Loucy (cell line): ENCODE data around the gene MAMLD1.

ENCODE experiments used
- H2AFZ ChIP-seq: fragments of 200-600 bp; sonication (generic); 2 replicates; pipeline ENCODE4 v1.6.0; 2016; ENCODE audit warnings: antibody characterized with exemption, mild to moderate bottlenecking, low read length, moderate library complexity
- H3F3A ChIP-seq: fragments of 200-600 bp; 2 replicates; pipeline ENCODE4 v1.6.0; 2016; ENCODE audit warnings: antibody characterized with exemption, low read depth, mild to moderate bottlenecking
- H3K27me3 ChIP-seq: fragments of 200-600 bp; sonication (generic); 2 replicates; pipeline ENCODE4 v1.6.1; 2014; ENCODE audit warnings: low read length, mild to moderate bottlenecking; ENCODE audit not compliant: insufficient read depth, poor library complexity, severe bottlenecking
- H3K36me3 ChIP-seq: fragments of 200-600 bp; sonication (generic); 2 replicates; pipeline ENCODE4 v1.6.1; 2016; ENCODE audit warnings: low read length; ENCODE audit not compliant: insufficient read depth
- H3K4me1 ChIP-seq: fragments of 200-600 bp; sonication (generic); 2 replicates; pipeline ENCODE4 v1.5.1; 2014; ENCODE audit warnings: low read length, mild to moderate bottlenecking; ENCODE audit not compliant: insufficient read depth, poor library complexity, severe bottlenecking
- H3K4me2 ChIP-seq: fragments of 200-600 bp; sonication (generic); 2 replicates; pipeline ENCODE4 v1.6.0; 2014; ENCODE audit warnings: antibody characterized with exemption, low read length, low read depth, mild to moderate bottlenecking; ENCODE audit not compliant: poor library complexity, severe bottlenecking
- H3K4me3 ChIP-seq: fragments of 200-600 bp; sonication (generic); 2 replicates; pipeline ENCODE4 v1.5.1; 2014; ENCODE audit warnings: low read length, mild to moderate bottlenecking, mixed read lengths; ENCODE audit not compliant: poor library complexity, severe bottlenecking
- H3K79me2 ChIP-seq: fragments of 200-600 bp; sonication (generic); 2 replicates; pipeline ENCODE4 v1.6.1; 2014; ENCODE audit warnings: low read length; ENCODE audit not compliant: insufficient read depth
- H3K9ac ChIP-seq: fragments of 200-600 bp; sonication (generic); 2 replicates; pipeline ENCODE4 v1.6.0; 2014; ENCODE audit warnings: mild to moderate bottlenecking, low read depth, low read length, moderate library complexity; ENCODE audit not compliant: poor library complexity, severe bottlenecking
- H3K9me2 ChIP-seq: fragments of 200-600 bp; sonication (generic); replicated peaks from 2 replicates; pipeline ENCODE4 v1.6.1; 2016; ENCODE audit warnings: low read depth, low read length, mixed read lengths
- H3K9me3 ChIP-seq: fragments of 200-600 bp; sonication (generic); 2 replicates; pipeline ENCODE4 v1.6.1; 2014; ENCODE audit warnings: mild to moderate bottlenecking, antibody characterized with exemption, low read length, low read depth; ENCODE audit not compliant: insufficient read depth
- H4K20me1 ChIP-seq: fragments of 200-600 bp; sonication (generic); 2 replicates; pipeline ENCODE4 v1.6.0; 2014; ENCODE audit warnings: antibody characterized with exemption, low read length, mild to moderate bottlenecking; ENCODE audit not compliant: insufficient read depth, poor library complexity, severe bottlenecking
- CTCF ChIP-seq: fragments of 200-600 bp; sonication (generic); conservative IDR thresholded peaks from 2 replicates; pipeline ENCODE4 v1.5.1; 2014; ENCODE audit warnings: mild to moderate bottlenecking, antibody characterized with exemption, low read length
- EZH2phosphoT487 ChIP-seq: fragments of 200-600 bp; IDR thresholded peaks from 2 replicates; pipeline ENCODE4 v1.6.1; 2018; ENCODE audit warnings: antibody characterized with exemption, mild to moderate bottlenecking, moderate library complexity, borderline replicate concordance

The MAMLD1 gene

DNA sequence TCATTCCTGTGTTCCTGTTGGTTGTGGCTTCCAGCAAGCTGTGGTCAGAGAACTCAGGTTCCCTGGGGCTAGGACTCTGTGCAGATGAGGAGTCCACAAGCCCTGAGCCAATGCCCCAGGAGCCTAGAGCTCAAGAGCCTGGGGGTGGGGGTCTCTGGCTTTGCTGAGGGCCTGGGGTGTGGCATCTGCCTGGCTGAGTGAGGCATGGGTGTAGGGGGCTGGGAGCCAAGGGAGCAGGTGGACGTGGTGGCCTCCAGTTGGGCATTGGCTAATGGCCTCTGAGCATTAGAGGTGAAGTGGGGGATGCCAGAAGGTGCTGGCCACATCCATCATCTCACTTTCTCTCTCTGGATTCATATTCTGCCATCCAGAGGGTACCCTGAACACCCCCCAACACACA, 5.3 kb upstream of the MAMLD1 start:
- Histone ChIP-seq H3K27me3 (no peaks in the 10 kb centered on the region), H4K20me1 (no peaks in the 10 kb centered on the region), H3K9me3 (no peaks in the 10 kb centered on the region), H3K79me2 (no peaks in the 10 kb centered on the region), H3K4me1 (no peaks in the 10 kb centered on the region), H3K4me2 (no peak overlapping the region), H3K9ac (no peak overlapping the region), H3F3A (no peaks in the 10 kb centered on the region), H2AFZ (no peak overlapping the region), H3K36me3 (no peaks in the 10 kb centered on the region), H3K4me3 (no peak overlapping the region), H3K9me2 (no peaks in the 10 kb centered on the region)
- TF ChIP-seq CTCF (no peak), EZH2phosphoT487 (no peak)

DNA sequence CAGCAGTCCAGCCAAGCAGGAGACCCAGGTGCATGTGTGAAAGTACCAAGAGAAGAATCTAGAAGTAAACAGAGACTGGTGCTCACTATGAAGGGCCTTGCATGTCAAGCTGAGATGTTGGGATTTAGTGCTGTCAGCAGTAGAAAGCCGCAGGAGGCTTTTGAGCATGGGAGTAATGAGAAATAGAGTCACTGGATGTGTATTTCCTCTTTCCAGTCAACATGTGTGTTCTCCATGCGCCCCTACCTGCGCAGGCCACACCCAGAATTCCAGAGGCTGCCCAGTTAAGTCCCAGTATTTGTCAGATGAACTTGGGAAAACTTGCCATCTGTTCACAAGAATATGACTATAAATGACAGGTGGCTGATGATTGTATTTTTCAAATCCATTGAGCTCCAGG, 4.5 kb upstream of the MAMLD1 start:
- Histone ChIP-seq H3F3A (no peaks in the 10 kb centered on the region), H3K27me3 (no peaks in the 10 kb centered on the region), H2AFZ (no peak overlapping the region), H3K4me3 (no peak overlapping the region), H3K79me2 (no peaks in the 10 kb centered on the region), H3K4me2 (no peak overlapping the region), H3K9me2 (no peaks in the 10 kb centered on the region), H3K36me3 (no peaks in the 10 kb centered on the region), H3K9me3 (no peaks in the 10 kb centered on the region), H3K9ac (no peak overlapping the region), H4K20me1 (no peaks in the 10 kb centered on the region), H3K4me1 (no peaks in the 10 kb centered on the region)
- TF ChIP-seq CTCF (no peak), EZH2phosphoT487 (no peak)

DNA sequence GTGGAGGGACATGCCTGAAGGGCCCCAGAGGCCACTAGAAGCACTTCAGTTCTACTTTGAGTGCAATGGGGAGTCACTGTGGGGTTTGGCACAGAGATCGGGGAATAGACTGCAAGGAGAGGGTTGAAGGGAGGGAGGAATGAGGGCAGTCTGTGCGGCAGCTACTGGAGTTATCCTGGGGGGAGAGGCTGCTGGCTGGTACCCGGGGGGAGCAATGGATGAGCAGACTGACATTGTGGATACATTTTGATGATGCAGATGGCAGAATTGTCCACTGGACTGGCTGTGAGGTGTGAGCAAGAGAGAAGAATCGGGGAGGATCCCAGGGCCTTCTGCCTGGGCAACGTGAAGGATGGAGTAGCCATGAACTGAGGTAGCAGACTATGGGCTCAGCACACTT, 2.8 kb upstream of the MAMLD1 start:
- Histone ChIP-seq H3K27me3 (no peaks in the 10 kb centered on the region), H3K4me3 (no peak overlapping the region), H3F3A (no peaks in the 10 kb centered on the region), H2AFZ (no peak overlapping the region), H3K9me3 (no peaks in the 10 kb centered on the region), H4K20me1 (no peaks in the 10 kb centered on the region), H3K9ac (no peak overlapping the region), H3K9me2 (no peaks in the 10 kb centered on the region), H3K79me2 (no peaks in the 10 kb centered on the region), H3K36me3 (no peaks in the 10 kb centered on the region), H3K4me2 (no peak overlapping the region), H3K4me1 (no peaks in the 10 kb centered on the region)
- no peak for TF ChIP-seq EZH2phosphoT487
- no peak for TF ChIP-seq CTCF
